Measurements from ENCODE around the gene ING4. TPM values are rescaled to one million over a fixed set of nuclear protein-coding genes. Genes with fewer than 3 reads are reported as not detected.

Gene ING4
- total and polyA plus RNA-seq, 2 of the 4 experiments (the other 2 are of a cell fraction), result 22.0 to 47.5 TPM

DNA sequence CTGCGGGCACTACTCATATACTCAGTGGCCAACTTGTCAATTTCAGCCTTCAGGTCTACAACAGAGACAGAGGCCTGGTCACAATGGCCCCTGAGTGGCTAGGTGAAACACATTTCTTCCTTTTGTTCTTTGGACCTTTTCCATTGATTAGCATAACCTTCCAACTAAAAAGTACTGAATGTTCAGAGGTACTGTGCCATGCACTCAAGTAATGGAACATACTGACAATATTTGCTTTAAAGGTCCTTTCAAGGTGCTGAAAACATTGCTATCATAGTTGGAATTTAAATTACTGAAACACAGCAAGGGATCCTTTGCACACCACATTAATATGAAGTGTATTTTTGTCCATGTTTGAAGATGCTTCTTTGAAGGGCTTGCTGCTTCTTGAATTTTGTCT, 9.6 kb downstream of the ING4 start:
- no peak overlapping the region for H3K23ac ChIP-seq (ENCODE audit: low read depth, low read length)
- no peak overlapping the region for H4K91ac ChIP-seq (ENCODE audit: insufficient read depth, low read depth, low read length)
- ChIA-PET POLR2A (ENCODE audit: unreplicated experiment) (no interaction called here), CTCF (no interaction called here)
- no peaks in the 10 kb centered on the region for H4K20me1 ChIP-seq (ENCODE audit: insufficient read depth, low read length)
- no peak overlapping the region for H3K27ac ChIP-seq (ENCODE audit: insufficient read depth, low read length)
- TF ChIP-seq ELK1 (IDR thresholded peaks at IDR 0.05; ENCODE audit: borderline replicate concordance, low read depth, low read length) (no peak), RAD21 (IDR thresholded peaks at IDR 0.05; ENCODE audit: low read length) (no peak), CHD1 (IDR thresholded peaks at IDR 0.05; ENCODE audit: low read depth, low read length) (no peak), RFX5 (IDR thresholded peaks at IDR 0.05; ENCODE audit: low read depth, low read length) (no peak), CEBPB (IDR thresholded peaks at IDR 0.05; ENCODE audit: low read depth, low read length) (no peak), MAFK (IDR thresholded peaks at IDR 0.05; ENCODE audit: low read depth, low read length) (no peak), CTCF (conservative IDR thresholded peaks at IDR 0.05; ENCODE audit: low read depth, low read length) (no peak), NFE2L2 (IDR thresholded peaks at IDR 0.05; ENCODE audit: low read depth, low read length) (no peak), RCOR1 (IDR thresholded peaks at IDR 0.05; ENCODE audit: insufficient replicate concordance, low read length) (no peak), POLR2A (IDR thresholded peaks at IDR 0.05; ENCODE audit: low read depth, low read length) (no peak), SMC3 (IDR thresholded peaks at IDR 0.05; ENCODE audit: low read depth, low read length) (no peak), BHLHE40 (IDR thresholded peaks at IDR 0.05; ENCODE audit: low read depth, low read length) (no peak), MAZ (IDR thresholded peaks at IDR 0.05; ENCODE audit: borderline replicate concordance, low read depth, low read length) (no peak), MXI1 (IDR thresholded peaks at IDR 0.05; ENCODE audit: borderline replicate concordance, low read depth, low read length) (no peak), FOS (IDR thresholded peaks at IDR 0.05; ENCODE audit: low read depth, low read length) (no peak)
- TF ChIP-seq, protein P1, sequence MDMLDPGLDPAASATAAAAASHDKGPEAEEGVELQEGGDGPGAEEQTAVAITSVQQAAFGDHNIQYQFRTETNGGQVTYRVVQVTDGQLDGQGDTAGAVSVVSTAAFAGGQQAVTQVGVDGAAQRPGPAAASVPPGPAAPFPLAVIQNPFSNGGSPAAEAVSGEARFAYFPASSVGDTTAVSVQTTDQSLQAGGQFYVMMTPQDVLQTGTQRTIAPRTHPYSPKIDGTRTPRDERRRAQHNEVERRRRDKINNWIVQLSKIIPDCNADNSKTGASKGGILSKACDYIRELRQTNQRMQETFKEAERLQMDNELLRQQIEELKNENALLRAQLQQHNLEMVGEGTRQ (IDR thresholded peaks at IDR 0.05; ENCODE audit: low read depth, low read length), result no peak
- BruUV-seq (replicated peaks), result no TSS peak
- H2BK120ac ChIP-seq (ENCODE audit: low read depth, low read length), result no peak overlapping the region
- ATAC-seq (ENCODE audit: low read depth), result no peak
- no peaks in the 10 kb centered on the region for H3K4me1 ChIP-seq (ENCODE audit: control insufficient read depth, insufficient read depth, low read length)
- H3K9me3 ChIP-seq (ENCODE audit: control insufficient read depth, insufficient read depth, low read length), result no peaks in the 10 kb centered on the region
- no peak overlapping the region for H4K5ac ChIP-seq (ENCODE audit: low read depth, low read length)
- in situ Hi-C loops (cut with MboI; ENCODE audit: low sequenced_read_pairs), result no loop called here
- WGBS, 2 experiments (ENCODE audit: extremely low coverage in 2 of 2, insufficient read length in 1 of 2), result 100% methylated on average over 1 of the region's 1 CpG; no CpG with 5 or more reads in 1 of the 2 experiments
- H3K4me3 ChIP-seq (ENCODE audit: insufficient read depth, low read depth, low read length), result no peak overlapping the region
- H3K27me3 ChIP-seq (ENCODE audit: control insufficient read depth, insufficient read depth, low read length), result no peaks in the 10 kb centered on the region
- H2AK5ac ChIP-seq (ENCODE audit: low read depth, low read length), result no peak overlapping the region
- no peak overlapping the region for H3K4ac ChIP-seq (ENCODE audit: low read depth, low read length)
- no peak overlapping the region for H3K14ac ChIP-seq (replicated peaks; ENCODE audit: low read depth, low read length)
- no peak overlapping the region for H3K4me2 ChIP-seq (ENCODE audit: low read depth, low read length)
- no peak overlapping the region for H3K56ac ChIP-seq (ENCODE audit: extremely low read depth, insufficient read depth, low read length)
- no peaks in the 10 kb centered on the region for H3K9me1 ChIP-seq (ENCODE audit: insufficient read depth, low read length)
- no peak for DNase-seq
- no peak overlapping the region for H2AK9ac ChIP-seq (replicated peaks; ENCODE audit: low read depth, low read length, poor library complexity)
- no peak overlapping the region for H3K18ac ChIP-seq (ENCODE audit: low read depth, low read length)
- H2BK5ac ChIP-seq (ENCODE audit: low read depth, low read length, poor library complexity, severe bottlenecking), result no peak overlapping the region
- no peak overlapping the region for H2AFZ ChIP-seq (replicated peaks; ENCODE audit: low read length, poor library complexity)
- H2BK15ac ChIP-seq (ENCODE audit: low read depth, low read length), result no peak overlapping the region
- intact Hi-C loops (cut with micrococcal nuclease), result no loop called here
- no peak overlapping the region for H4K8ac ChIP-seq (ENCODE audit: low read depth in 2 of 2, low read length in 2 of 2)
- H3K36me3 ChIP-seq (ENCODE audit: control insufficient read depth, insufficient read depth, low read length), result peaks cover 47% of the 10 kb centered on the region
- H3K9ac ChIP-seq (ENCODE audit: low read depth, low read length), result no peak overlapping the region
- no peak overlapping the region for H2BK20ac ChIP-seq (ENCODE audit: low read depth, low read length)
- H3K79me1 ChIP-seq (ENCODE audit: low read depth in 1 of 2, low read length in 2 of 2), result peaks cover 2 to 3% of the 10 kb centered on the region in 2 experiments
- dilution Hi-C loops (cut with HindIII; ENCODE audit: low sequenced_read_pairs, unreplicated experiment), result no loop called here
